Keratinocyte (primary cell): ENCODE results near the gene BANK1.

Experiments
- CTCF ChIP-seq, 3 experiments: IDR thresholded peaks in 1 of 3; conservative IDR thresholded peaks in 1 of 3; optimal IDR thresholded peaks in 1 of 3; 2 replicates in 2 of 3; 3 replicates in 1 of 3; pipeline versions ENCODE3 to v1.5.1; 2011; ENCODE audit warnings: low read length in 3 of 3, mild to moderate bottlenecking in 3 of 3, moderate library complexity in 2 of 3, control low read depth in 1 of 3, inconsistent platforms in 1 of 3; ENCODE audit not compliant: insufficient read depth in 2 of 3; ENCODE audit errors: extremely low read depth in 1 of 3
- EZH2 ChIP-seq: IDR thresholded peaks from one replicate; pipeline ENCODE4 v1.6.1; 2012; ENCODE audit warnings: inconsistent platforms, mild to moderate bottlenecking, low read length, moderate library complexity

GRCh38 chr4:101855239-101855638 lies 64.7 kb downstream of the BANK1 start:
- TF ChIP-seq CTCF (optimal IDR thresholded peaks at IDR 0.05 in 1 of 3, IDR thresholded peaks at IDR 0.05 in 1 of 3, conservative IDR thresholded peaks at IDR 0.05 in 1 of 3; ENCODE audit: extremely low read depth in 1 of 3, insufficient read depth in 2 of 3, low read length in 3 of 3) = no peak
- TF ChIP-seq EZH2 = no peak
